Measurements from ENCODE around the gene DLL3. TPM values are rescaled to one million over a fixed set of nuclear protein-coding genes. Genes with fewer than 3 reads are reported as not detected.

Gene DLL3
- total RNA-seq, 2 donors from 2014 or later = 2.0 to 4.3 TPM

GRCh38 chr19:39540333-39540673, 41.6 kb downstream of the DLL3 start:
- peaks cover 5% of the 10 kb centered on the region for H3K36me3 ChIP-seq (ENCODE audit: control insufficient read depth, insufficient read depth, low read length)
- no peak overlapping the region for H3K27ac ChIP-seq (ENCODE audit: low read depth, low read length)
- Mint-ChIP-seq H3K27me3 (ENCODE audit: insufficient read depth) (no peaks in the 10 kb centered on the region), H3K4me1 (peaks cover 24% of the 10 kb centered on the region), H3K4me3 (peak overlapping the region; percentile 87), H3K36me3 (ENCODE audit: low read depth) (no peaks in the 10 kb centered on the region), H3K9me3 (no peaks in the 10 kb centered on the region), H3K27ac (no peak overlapping the region)
- no peaks in the 10 kb centered on the region for H3K27me3 ChIP-seq (ENCODE audit: control insufficient read depth, insufficient read depth, low read length, poor library complexity, severe bottlenecking)
- no peaks in the 10 kb centered on the region for H3K4me1 ChIP-seq (ENCODE audit: control insufficient read depth, insufficient read depth, low read length)
- no peak overlapping the region for H3K9ac ChIP-seq (ENCODE audit: extremely low read depth, low read length, poor library complexity, severe bottlenecking)
- DNase-seq = no peak
- TF ChIP-seq CTCF (conservative IDR thresholded peaks at IDR 0.05) = no peak
- WGBS, 2 experiments (ENCODE audit: insufficient coverage in 1 of 2, insufficient read length in 1 of 2) = 33 to 39% methylated on average over 6 to 10 of the region's 10 CpGs
- peak overlapping the region; percentile 95 for H3K4me3 ChIP-seq (ENCODE audit: low read length)
- no peaks in the 10 kb centered on the region for H3K9me3 ChIP-seq (ENCODE audit: control insufficient read depth, low read length)

GRCh38 chr19:39542206-39542605, 43.5 kb downstream of the DLL3 start:
- H3K4me1 ChIP-seq (ENCODE audit: control insufficient read depth, insufficient read depth, low read length) = no peaks in the 10 kb centered on the region
- no peaks in the 10 kb centered on the region for H3K27me3 Mint-ChIP-seq (ENCODE audit: insufficient read depth)
- 33 to 51% methylated on average over 1 to 2 of the region's 2 CpGs for WGBS, 2 experiments (ENCODE audit: insufficient coverage in 1 of 2, insufficient read length in 1 of 2)
- H3K9me3 ChIP-seq (ENCODE audit: control insufficient read depth, low read length) = no peaks in the 10 kb centered on the region
- H3K4me3 ChIP-seq (ENCODE audit: low read length) = peak overlapping the region; percentile 41
- H3K27me3 ChIP-seq (ENCODE audit: control insufficient read depth, insufficient read depth, low read length, poor library complexity, severe bottlenecking) = no peaks in the 10 kb centered on the region
- no peak overlapping the region for H3K9ac ChIP-seq (ENCODE audit: extremely low read depth, low read length, poor library complexity, severe bottlenecking)
- DNase-seq = peak; percentile 62
- H3K36me3 Mint-ChIP-seq (ENCODE audit: low read depth) = no peaks in the 10 kb centered on the region
- H3K36me3 ChIP-seq (ENCODE audit: control insufficient read depth, insufficient read depth, low read length) = peaks cover 5% of the 10 kb centered on the region
- no peak for TF ChIP-seq CTCF (conservative IDR thresholded peaks at IDR 0.05)
- no peak overlapping the region for H3K4me3 Mint-ChIP-seq
- H3K9me3 Mint-ChIP-seq = no peaks in the 10 kb centered on the region
- H3K27ac Mint-ChIP-seq = no peak overlapping the region
- peaks cover 24% of the 10 kb centered on the region for H3K4me1 Mint-ChIP-seq
- H3K27ac ChIP-seq (ENCODE audit: low read depth, low read length) = peak overlapping the region; percentile 87

GRCh38 chr19:39543477-39543857, 44.7 kb downstream of the DLL3 start:
- no peak overlapping the region for H3K9ac ChIP-seq (ENCODE audit: extremely low read depth, low read length, poor library complexity, severe bottlenecking)
- WGBS, 2 experiments (ENCODE audit: insufficient coverage in 1 of 2, insufficient read length in 1 of 2) = 92 to 93% methylated on average over 3 of the region's 3 CpGs
- TF ChIP-seq CTCF (conservative IDR thresholded peaks at IDR 0.05) = no peak
- H3K27ac ChIP-seq (ENCODE audit: low read depth, low read length) = no peak overlapping the region
- no peak overlapping the region for H3K4me3 ChIP-seq (ENCODE audit: low read length)
- H3K36me3 Mint-ChIP-seq (ENCODE audit: low read depth) = no peaks in the 10 kb centered on the region
- no peak overlapping the region for H3K27ac Mint-ChIP-seq
- no peaks in the 10 kb centered on the region for H3K27me3 ChIP-seq (ENCODE audit: control insufficient read depth, insufficient read depth, low read length, poor library complexity, severe bottlenecking)
- no peak overlapping the region for H3K4me3 Mint-ChIP-seq
- peaks cover 20% of the 10 kb centered on the region for H3K4me1 Mint-ChIP-seq
- no peaks in the 10 kb centered on the region for H3K27me3 Mint-ChIP-seq (ENCODE audit: insufficient read depth)
- no peaks in the 10 kb centered on the region for H3K9me3 Mint-ChIP-seq
- H3K9me3 ChIP-seq (ENCODE audit: control insufficient read depth, low read length) = no peaks in the 10 kb centered on the region
- H3K4me1 ChIP-seq (ENCODE audit: control insufficient read depth, insufficient read depth, low read length) = no peaks in the 10 kb centered on the region
- H3K36me3 ChIP-seq (ENCODE audit: control insufficient read depth, insufficient read depth, low read length) = no peaks in the 10 kb centered on the region
- DNase-seq = no peak
